ENCODE results near the gene TERB1.

DNA sequence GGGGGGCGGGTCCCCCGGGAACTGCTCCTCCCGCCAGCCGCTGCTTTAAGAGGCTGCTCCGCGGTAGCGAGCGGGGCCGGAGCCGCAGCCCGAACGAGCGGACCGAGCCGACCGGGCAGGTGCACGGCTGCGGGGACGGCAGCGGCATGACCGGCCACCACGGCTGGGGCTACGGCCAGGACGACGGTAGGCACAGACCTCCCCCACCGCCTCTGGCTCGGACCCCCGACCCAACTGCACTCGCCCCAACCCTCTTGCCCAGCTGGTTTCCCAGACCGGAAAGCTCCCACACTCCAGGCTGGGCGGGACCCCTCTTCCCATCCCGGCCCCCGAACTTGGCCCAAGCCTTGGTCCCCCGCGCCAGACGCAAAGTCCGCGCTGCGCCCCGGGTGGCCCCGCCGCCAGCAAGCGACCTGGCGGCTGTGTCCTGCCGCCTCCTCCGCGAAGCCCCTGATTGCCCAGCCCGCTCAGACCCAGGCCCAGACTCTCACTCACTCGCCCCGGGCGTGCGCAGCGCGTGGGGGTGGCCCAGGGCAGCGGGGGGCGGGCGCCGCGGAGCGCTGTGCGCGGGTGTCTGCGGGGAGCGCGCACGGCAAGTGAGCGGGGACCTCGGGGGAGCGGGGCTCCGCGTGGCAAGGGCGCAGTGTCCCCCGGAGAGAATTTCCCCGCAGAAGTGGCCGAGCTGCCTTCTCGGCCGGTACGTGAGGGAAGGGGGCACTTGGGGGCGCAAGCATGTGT, 43.1 kb upstream of the TERB1 start, which contains the start of gene CA7:
- TF ChIP-seq, protein P1, sequence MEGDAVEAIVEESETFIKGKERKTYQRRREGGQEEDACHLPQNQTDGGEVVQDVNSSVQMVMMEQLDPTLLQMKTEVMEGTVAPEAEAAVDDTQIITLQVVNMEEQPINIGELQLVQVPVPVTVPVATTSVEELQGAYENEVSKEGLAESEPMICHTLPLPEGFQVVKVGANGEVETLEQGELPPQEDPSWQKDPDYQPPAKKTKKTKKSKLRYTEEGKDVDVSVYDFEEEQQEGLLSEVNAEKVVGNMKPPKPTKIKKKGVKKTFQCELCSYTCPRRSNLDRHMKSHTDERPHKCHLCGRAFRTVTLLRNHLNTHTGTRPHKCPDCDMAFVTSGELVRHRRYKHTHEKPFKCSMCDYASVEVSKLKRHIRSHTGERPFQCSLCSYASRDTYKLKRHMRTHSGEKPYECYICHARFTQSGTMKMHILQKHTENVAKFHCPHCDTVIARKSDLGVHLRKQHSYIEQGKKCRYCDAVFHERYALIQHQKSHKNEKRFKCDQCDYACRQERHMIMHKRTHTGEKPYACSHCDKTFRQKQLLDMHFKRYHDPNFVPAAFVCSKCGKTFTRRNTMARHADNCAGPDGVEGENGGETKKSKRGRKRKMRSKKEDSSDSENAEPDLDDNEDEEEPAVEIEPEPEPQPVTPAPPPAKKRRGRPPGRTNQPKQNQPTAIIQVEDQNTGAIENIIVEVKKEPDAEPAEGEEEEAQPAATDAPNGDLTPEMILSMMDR (tag by site-specific recombination; IDR thresholded peaks at IDR 0.05), result no peak
- TF ChIP-seq ZNF843 (tag by site-specific recombination; IDR thresholded peaks at IDR 0.05) (no peak), ZNF274 (IDR thresholded peaks at IDR 0.05; ENCODE audit: low read length) (no peak), ZNF274 (tag by site-specific recombination; IDR thresholded peaks at IDR 0.05; ENCODE audit: borderline replicate concordance) (no peak), ZNF521 (tag by site-specific recombination; IDR thresholded peaks at IDR 0.05) (no peak), ZNF184 (tag by site-specific recombination; IDR thresholded peaks at IDR 0.05) (no peak), ZNF670 (tag by site-specific recombination; IDR thresholded peaks at IDR 0.05; ENCODE audit: low read depth) (no peak), ZBTB21 (tag by site-specific recombination; IDR thresholded peaks at IDR 0.05) (no peak), ZNF610 (tag by site-specific recombination; IDR thresholded peaks at IDR 0.05; ENCODE audit: borderline replicate concordance) (no peak)
- TF ChIP-seq, protein P2, sequence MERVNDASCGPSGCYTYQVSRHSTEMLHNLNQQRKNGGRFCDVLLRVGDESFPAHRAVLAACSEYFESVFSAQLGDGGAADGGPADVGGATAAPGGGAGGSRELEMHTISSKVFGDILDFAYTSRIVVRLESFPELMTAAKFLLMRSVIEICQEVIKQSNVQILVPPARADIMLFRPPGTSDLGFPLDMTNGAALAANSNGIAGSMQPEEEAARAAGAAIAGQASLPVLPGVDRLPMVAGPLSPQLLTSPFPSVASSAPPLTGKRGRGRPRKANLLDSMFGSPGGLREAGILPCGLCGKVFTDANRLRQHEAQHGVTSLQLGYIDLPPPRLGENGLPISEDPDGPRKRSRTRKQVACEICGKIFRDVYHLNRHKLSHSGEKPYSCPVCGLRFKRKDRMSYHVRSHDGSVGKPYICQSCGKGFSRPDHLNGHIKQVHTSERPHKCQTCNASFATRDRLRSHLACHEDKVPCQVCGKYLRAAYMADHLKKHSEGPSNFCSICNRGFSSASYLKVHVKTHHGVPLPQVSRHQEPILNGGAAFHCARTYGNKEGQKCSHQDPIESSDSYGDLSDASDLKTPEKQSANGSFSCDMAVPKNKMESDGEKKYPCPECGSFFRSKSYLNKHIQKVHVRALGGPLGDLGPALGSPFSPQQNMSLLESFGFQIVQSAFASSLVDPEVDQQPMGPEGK (tag by site-specific recombination; IDR thresholded peaks at IDR 0.05), result 0 out of 2 replicates have a peak, but pooled peaks have one; percentile 29
- TF ChIP-seq, protein P3, sequence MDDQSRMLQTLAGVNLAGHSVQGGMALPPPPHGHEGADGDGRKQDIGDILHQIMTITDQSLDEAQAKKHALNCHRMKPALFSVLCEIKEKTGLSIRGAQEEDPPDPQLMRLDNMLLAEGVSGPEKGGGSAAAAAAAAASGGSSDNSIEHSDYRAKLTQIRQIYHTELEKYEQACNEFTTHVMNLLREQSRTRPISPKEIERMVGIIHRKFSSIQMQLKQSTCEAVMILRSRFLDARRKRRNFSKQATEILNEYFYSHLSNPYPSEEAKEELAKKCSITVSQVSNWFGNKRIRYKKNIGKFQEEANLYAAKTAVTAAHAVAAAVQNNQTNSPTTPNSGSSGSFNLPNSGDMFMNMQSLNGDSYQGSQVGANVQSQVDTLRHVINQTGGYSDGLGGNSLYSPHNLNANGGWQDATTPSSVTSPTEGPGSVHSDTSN (CRISPR knock-in tag; IDR thresholded peaks at IDR 0.05), result no peak
- TF ChIP-seq, protein P4, sequence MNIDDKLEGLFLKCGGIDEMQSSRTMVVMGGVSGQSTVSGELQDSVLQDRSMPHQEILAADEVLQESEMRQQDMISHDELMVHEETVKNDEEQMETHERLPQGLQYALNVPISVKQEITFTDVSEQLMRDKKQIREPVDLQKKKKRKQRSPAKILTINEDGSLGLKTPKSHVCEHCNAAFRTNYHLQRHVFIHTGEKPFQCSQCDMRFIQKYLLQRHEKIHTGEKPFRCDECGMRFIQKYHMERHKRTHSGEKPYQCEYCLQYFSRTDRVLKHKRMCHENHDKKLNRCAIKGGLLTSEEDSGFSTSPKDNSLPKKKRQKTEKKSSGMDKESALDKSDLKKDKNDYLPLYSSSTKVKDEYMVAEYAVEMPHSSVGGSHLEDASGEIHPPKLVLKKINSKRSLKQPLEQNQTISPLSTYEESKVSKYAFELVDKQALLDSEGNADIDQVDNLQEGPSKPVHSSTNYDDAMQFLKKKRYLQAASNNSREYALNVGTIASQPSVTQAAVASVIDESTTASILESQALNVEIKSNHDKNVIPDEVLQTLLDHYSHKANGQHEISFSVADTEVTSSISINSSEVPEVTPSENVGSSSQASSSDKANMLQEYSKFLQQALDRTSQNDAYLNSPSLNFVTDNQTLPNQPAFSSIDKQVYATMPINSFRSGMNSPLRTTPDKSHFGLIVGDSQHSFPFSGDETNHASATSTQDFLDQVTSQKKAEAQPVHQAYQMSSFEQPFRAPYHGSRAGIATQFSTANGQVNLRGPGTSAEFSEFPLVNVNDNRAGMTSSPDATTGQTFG (tag by site-specific recombination; IDR thresholded peaks at IDR 0.05; ENCODE audit: borderline replicate concordance), result no peak

Data from HEK293 (cell line).